Activated naive CD4-positive, alpha-beta T cell treated with anti-CD3 and anti-CD28 coated beads, Interleukin-2, amount 50 U/mL, for 72 hours (primary cell): Measurements from ENCODE around the gene SPATA9. TPM values are rescaled to one million over a fixed set of nuclear protein-coding genes. Genes with fewer than 3 reads are reported as not detected.
A peak's percentile ranks its signal among the peaks of the same experiment; 100 is the strongest.
"Not testable (repeated sequence)": the region's sequence is repeated elsewhere in the genome, so short reads cannot be mapped to it uniquely, and the experiment has no call there.

ENCODE experiments used
- ATAC-seq, 2 donors: fragments of 150-1000 bp; cut with Tn5 transposase; 2 replicates each; pipeline ENCODE4 v1.10.0; 2021; ENCODE audit warnings: mild to moderate bottlenecking in 2 of 2, moderate library complexity in 2 of 2
- DNase-seq, 2 donors: peaks; one replicate each; pipeline ENCODE4 v3.0.0; 2021 to 2022; ENCODE audit warnings: low spot score in 2 of 2
- H3K27ac Mint-ChIP-seq, 2 donors: one replicate each; pipeline ENCODE4 v1.8.0; 2022; ENCODE audit warnings: mild to moderate bottlenecking in 2 of 2, mixed read lengths in 2 of 2
- H3K36me3 Mint-ChIP-seq, 2 donors: one replicate each; pipeline ENCODE4 v1.8.0; 2022; ENCODE audit warnings: mixed read lengths in 2 of 2
- H3K9me3 Mint-ChIP-seq, 2 donors: one replicate each; pipeline ENCODE4 v1.8.0; 2022; ENCODE audit warnings: mixed read lengths in 2 of 2
- total RNA-seq, 2 donors: library from RNA; stranded (reverse); gene quantifications; one replicate each; pipeline ENCODE4 v1.2.3, GENCODE V29; 2022

The SPATA9 gene
- total RNA-seq, 2 donors from 2014 or later = not detected

DNA sequence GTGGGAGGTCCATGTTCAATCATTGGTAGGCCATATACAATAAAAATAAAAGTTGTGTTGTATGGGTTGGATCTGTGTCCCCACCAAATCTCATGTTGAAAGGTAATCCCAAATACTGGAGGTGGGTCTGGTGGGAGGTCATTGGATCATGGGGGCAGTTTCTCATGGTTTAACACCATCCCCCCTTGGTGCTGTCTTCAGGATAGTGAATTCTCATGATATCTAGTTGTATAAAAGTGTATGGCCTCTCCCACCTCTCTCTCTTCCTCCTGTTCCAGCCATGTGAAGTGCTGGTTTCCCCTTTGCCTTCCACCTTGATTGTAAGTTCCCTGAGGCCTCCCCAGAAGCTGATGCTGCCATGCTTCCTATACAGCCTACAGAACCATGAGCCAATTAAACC is 15.1 kb downstream of the SPATA9 start:
- ATAC-seq (no peak), DNase-seq (no peak)
- no peak overlapping the region for H3K27ac Mint-ChIP-seq
- no peaks in the 10 kb centered on the region for H3K36me3 Mint-ChIP-seq
- no peaks in the 10 kb centered on the region for H3K9me3 Mint-ChIP-seq

GRCh38 chr5:95667061-95667618 is 15.7 kb downstream of the SPATA9 start:
- H3K9me3 Mint-ChIP-seq = no peaks in the 10 kb centered on the region
- DNase-seq = no peak
- H3K27ac Mint-ChIP-seq = no peak overlapping the region
- ATAC-seq = no peak
- H3K36me3 Mint-ChIP-seq = no peaks in the 10 kb centered on the region

GRCh38 chr5:95664204-95664786 is 18.5 kb downstream of the SPATA9 start:
- H3K27ac Mint-ChIP-seq = no peak overlapping the region
- no peaks in the 10 kb centered on the region for H3K36me3 Mint-ChIP-seq
- ATAC-seq (no peak), DNase-seq (peak in 1 of 2 donors; percentile 34)
- H3K9me3 Mint-ChIP-seq = no peaks in the 10 kb centered on the region

DNA sequence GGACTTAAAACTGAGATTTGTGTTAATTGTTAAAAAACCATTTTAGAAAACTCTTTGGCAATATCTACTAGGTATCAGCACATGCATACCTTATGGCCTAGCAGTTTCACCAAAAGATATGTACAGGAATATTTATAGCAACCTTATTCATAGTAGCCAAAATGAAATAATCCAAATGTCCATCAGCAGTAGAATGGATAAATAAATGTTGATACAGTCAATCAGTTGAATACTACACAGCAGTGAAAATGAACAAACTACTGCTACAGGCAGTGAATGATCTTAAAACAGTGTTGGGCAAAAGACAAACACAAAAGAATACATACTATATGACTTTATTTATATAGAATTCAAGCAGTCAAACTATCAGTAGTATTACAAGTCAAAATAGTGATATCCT is 19.8 kb downstream of the SPATA9 start:
- ATAC-seq (no peak), DNase-seq (no peak)
- no peak overlapping the region for H3K27ac Mint-ChIP-seq
- H3K9me3 Mint-ChIP-seq = no peaks in the 10 kb centered on the region
- H3K36me3 Mint-ChIP-seq = no peaks in the 10 kb centered on the region

DNA sequence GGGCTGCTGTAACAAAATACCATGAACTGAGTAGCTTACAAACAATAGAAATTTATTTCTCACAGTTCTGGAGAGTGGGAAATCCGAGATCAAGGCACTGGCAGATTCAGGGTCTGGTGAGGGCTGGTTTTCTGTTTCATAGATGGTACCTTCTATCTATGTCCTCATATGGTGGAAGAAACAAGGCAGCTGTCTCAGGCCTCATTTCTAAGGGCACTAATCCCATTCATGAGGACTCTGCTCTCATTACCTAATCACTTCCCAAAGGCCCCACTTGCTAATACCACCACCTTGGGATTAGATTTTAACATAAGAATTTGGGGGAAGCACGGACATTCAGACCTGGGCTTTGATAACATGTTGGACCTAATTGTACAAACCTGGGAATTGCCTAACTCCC is 22.7 kb downstream of the SPATA9 start:
- no peaks in the 10 kb centered on the region for H3K9me3 Mint-ChIP-seq
- no peaks in the 10 kb centered on the region for H3K36me3 Mint-ChIP-seq
- ATAC-seq (no peak), DNase-seq (no peak)
- no peak overlapping the region for H3K27ac Mint-ChIP-seq

DNA sequence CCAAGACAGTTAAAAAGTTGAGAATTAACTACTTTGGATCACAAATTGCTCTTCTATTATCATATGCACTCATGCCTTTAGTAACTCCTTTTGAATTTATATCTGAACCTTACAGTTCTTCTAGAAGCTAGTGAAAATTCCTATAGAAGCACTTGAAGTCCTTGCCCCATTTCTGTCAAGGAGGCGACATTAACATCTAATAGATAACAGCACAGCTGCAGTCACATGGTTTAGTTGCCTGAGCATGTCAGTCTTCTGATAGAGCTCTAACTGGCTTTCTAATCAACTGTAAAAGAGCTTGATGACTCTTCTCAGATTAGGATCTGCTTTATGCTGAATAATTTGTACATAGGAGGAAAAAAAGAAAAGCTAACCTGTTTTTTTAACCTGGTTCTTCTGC is 27.2 kb downstream of the SPATA9 start:
- Mint-ChIP-seq H3K36me3 (no peaks in the 10 kb centered on the region), H3K9me3 (no peaks in the 10 kb centered on the region), H3K27ac (no peak overlapping the region)
- DNase-seq (no peak), ATAC-seq (no peak)

- H3K36me3 Mint-ChIP-seq = no peaks in the 10 kb centered on the region
- H3K9me3 Mint-ChIP-seq = no peaks in the 10 kb centered on the region
- DNase-seq (no peak), ATAC-seq (no peak)
- no peak overlapping the region for H3K27ac Mint-ChIP-seq
Observed at GRCh38 chr5:95654196-95654595, 28.6 kb downstream of the SPATA9 start.

DNA sequence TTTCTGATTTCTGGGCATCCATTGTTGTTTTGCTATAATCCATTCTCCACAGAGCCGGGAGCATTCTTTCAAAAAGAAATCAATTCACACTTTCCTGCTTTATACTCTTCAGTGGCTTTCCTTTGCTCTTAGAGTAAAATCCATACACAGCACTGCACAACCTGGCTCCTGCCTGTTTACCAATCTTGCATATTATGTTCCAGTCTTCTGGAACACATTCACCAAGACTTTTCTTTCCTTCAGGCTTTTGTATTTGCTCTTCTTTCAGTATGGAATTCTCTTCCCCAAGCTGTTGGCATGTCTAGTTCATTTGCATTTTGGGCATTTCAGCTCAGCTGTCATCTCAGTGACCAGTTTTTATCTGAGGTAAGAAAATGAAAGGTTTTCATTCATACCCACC is 29.9 kb downstream of the SPATA9 start:
- no peak for ATAC-seq

DNA sequence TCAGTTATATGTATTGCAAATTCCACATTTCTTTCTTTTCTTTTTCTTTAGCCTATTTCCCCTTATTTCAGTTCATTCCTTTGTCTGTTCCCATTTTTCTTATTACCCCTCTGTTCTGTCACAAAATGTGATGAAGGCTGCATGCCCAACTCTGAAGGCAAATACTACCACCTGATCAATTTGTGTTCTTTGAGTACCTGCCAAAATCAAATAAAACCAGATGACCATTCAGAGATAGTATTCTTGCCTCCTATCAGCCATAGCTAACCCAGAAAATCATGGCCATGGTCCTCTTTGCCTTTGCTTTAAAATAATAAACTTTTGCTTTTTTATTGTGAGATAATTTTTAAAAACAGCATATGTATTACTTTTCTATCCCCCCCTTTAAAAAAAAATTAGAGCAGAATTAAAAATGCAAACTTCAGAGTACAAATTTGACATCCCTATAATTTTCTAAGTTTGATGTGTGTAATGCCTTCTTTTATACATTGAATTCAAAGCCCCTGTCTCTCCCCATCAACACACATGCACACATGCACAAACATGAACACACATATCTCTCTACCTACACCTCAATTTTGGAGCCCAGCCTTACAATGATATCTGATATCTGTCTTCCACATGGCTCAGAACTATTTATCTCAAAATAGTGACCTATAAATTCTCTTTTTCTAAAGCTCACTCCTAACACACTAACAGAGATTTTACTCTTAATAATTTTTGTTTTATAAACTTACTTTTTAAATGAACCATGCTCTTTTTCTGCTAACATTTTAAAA is 32.8 kb downstream of the SPATA9 start:
- Mint-ChIP-seq H3K9me3 (no peaks in the 10 kb centered on the region), H3K27ac (no peak overlapping the region), H3K36me3 (no peaks in the 10 kb centered on the region)
- ATAC-seq = no peak
- DNase-seq = no peak

More for the DNA sequence above, 29.9 kb downstream of the SPATA9 start:
- H3K27ac Mint-ChIP-seq = peak overlapping the region in 1 of 2 donors; percentile 43
- DNase-seq = no peak
- no peaks in the 10 kb centered on the region for H3K9me3 Mint-ChIP-seq
- no peaks in the 10 kb centered on the region for H3K36me3 Mint-ChIP-seq

GRCh38 chr5:95649274-95649673 is 33.5 kb downstream of the SPATA9 start:
- Mint-ChIP-seq H3K36me3 (no peaks in the 10 kb centered on the region), H3K27ac (no peak overlapping the region), H3K9me3 (no peaks in the 10 kb centered on the region)
- DNase-seq = no peak
- ATAC-seq = no peak

GRCh38 chr5:95647886-95648860 is 34.6 kb downstream of the SPATA9 start:
- ATAC-seq (peak; percentile 25 to 39), DNase-seq (no peak)
- peak overlapping the region in 1 of 2 donors; percentile 76 for H3K27ac Mint-ChIP-seq
- H3K36me3 Mint-ChIP-seq = no peaks in the 10 kb centered on the region
- H3K9me3 Mint-ChIP-seq = no peaks in the 10 kb centered on the region

GRCh38 chr5:95646569-95647431 is 36.0 kb downstream of the SPATA9 start, which contains the start of gene RFESD:
TSS of gene RFESD (plus strand) at chr5:95646777. CDS start at chr5:95652272, 5,495 bp downstream.
- peak; percentile 96 to 97 for ATAC-seq
- no peaks in the 10 kb centered on the region for H3K36me3 Mint-ChIP-seq
- DNase-seq = peak; percentile 95 to 98
- peak within 1 kb of the TSS; percentile 78 to 94 for H3K27ac Mint-ChIP-seq
- no peaks in the 10 kb centered on the region for H3K9me3 Mint-ChIP-seq

GRCh38 chr5:95646226-95646568 is 36.6 kb downstream of the SPATA9 start:
- not testable (repeated sequence) for ATAC-seq, H3K36me3 Mint-ChIP-seq
- peak overlapping the region in 1 of 2 donors; percentile 94 for H3K27ac Mint-ChIP-seq

DNA sequence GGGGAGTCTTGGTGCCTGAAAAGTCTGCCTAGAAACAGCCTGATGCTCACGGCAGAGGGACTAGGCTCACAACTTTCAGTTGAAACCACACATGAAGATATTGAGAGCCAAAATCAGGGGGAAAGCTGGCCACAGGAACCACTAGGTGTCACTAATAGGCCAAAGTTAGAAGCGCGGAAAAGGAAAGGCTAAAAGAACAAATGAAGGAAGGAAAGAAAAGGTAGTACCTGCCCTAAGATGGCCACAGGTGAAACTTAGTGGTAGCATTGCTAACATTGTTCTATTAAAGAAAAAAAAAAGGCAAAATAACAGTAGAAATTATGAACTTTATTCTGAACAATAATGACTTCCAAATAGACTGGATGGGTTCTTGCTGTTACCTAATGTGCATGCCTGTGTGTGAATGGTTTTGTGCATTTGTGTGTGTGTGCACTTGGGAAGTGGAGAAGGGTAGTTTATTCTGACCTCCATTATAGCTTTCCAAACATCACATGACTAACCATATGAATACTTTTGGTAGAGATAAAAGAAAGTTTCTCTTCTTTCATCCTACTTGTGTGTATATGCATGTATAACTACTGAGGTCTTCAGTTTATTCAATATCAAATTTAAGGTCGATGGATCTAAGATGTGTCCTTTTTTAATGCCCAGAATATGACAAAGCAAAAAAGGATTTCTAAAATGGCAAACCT is 38.3 kb downstream of the SPATA9 start:
- no peaks in the 10 kb centered on the region for H3K9me3 Mint-ChIP-seq
- H3K27ac Mint-ChIP-seq = peak overlapping the region in 1 of 2 donors; percentile 76
- DNase-seq = peak; percentile 38 to 62
- H3K36me3 Mint-ChIP-seq = no peaks in the 10 kb centered on the region
- peak in 1 of 2 donors; percentile 12 for ATAC-seq

More at GRCh38 chr5:95646226-95646568, 36.6 kb downstream of the SPATA9 start:
- DNase-seq, H3K9me3 Mint-ChIP-seq: not testable (repeated sequence)

DNA sequence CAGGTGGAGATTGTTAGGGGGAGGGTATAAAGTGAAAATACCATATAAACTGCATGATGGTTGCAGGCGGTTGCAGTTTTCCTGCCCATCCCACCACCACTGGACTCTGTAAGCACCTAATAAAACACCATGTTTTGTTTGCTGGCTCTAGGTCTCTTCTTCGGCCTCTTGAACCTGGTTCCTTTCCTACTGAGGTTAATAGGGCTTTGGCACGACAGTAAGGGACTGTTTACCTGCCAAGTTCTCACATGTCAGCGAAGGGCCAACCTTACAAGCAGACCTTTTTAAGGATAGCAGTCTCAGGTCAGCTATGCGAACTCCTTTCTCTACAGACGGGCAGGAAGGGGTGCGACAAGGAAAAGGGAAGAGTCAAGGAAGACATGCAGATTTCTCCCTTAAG is 39.6 kb downstream of the SPATA9 start:
- Mint-ChIP-seq H3K9me3 (no peaks in the 10 kb centered on the region), H3K36me3 (no peaks in the 10 kb centered on the region), H3K27ac (no peak overlapping the region)
- no peak for DNase-seq
- ATAC-seq = no peak
